Naive thymus-derived CD8-positive, alpha-beta T cell (primary cell): ENCODE data around the gene ARHGEF19. TPM values are rescaled to one million over a fixed set of nuclear protein-coding genes. Genes with fewer than 3 reads are reported as not detected.

Experiments
- ATAC-seq, 2 donors: fragments of 150-1000 bp; cut with Tn5 transposase in 1 of 2; sonication (Bioruptor Pico), chemical (Tn5 transposase) in 1 of 2; 1 replicate in 1 of 2; 2 replicates in 1 of 2; pipeline ENCODE4 v1.10.0; 2021; ENCODE audit warnings: mild to moderate bottlenecking in 2 of 2, moderate library complexity in 2 of 2
- POLR2A ChIA-PET: fragments of 350-600 bp; sonication (Branson Sonifier 250); formaldehyde crosslinking; loops from one replicate; lab custom pipeline; 2021; ENCODE audit warnings: antibody characterized with exemption; lab: Charles Lee
- DNase-seq, 10 donors: peaks; one replicate each; pipeline versions ENCODE4 v3.0.0 to v3.0.0-alpha.2; 2020 to 2022
- H3K27ac Mint-ChIP-seq, 10 donors: one replicate each; pipeline ENCODE4 v1.8.0; 2020 to 2022; ENCODE audit warnings: mild to moderate bottlenecking in 10 of 10, mixed read lengths in 10 of 10, moderate library complexity in 4 of 10, inconsistent platforms in 1 of 10
- H3K27me3 Mint-ChIP-seq, 5 donors: one replicate each; pipeline ENCODE4 v1.8.0; 2021 to 2022; ENCODE audit warnings: mixed read lengths in 5 of 5
- H3K36me3 Mint-ChIP-seq, 3 donors: one replicate each; pipeline ENCODE4 v1.8.0; 2020 to 2022; ENCODE audit warnings: mixed read lengths in 3 of 3, mild to moderate bottlenecking in 2 of 3, inconsistent platforms in 1 of 3
- H3K4me1 Mint-ChIP-seq, 4 donors: one replicate each; pipeline ENCODE4 v1.8.0; 2021 to 2022; ENCODE audit warnings: mixed read lengths in 4 of 4
- H3K4me3 Mint-ChIP-seq, 10 donors: one replicate each; pipeline ENCODE4 v1.8.0; 2020 to 2022; ENCODE audit warnings: mild to moderate bottlenecking in 10 of 10, mixed read lengths in 10 of 10, moderate library complexity in 6 of 10, inconsistent platforms in 1 of 10
- H3K9me3 Mint-ChIP-seq, 9 donors: one replicate each; pipeline ENCODE4 v1.8.0; 2020 to 2022; ENCODE audit warnings: mixed read lengths in 9 of 9, mild to moderate bottlenecking in 3 of 9, inconsistent platforms in 1 of 9, moderate library complexity in 1 of 9
- polyA plus RNA-seq, 3 donors: library from polyadenylated mRNA; unstranded; fragments of 300-500 nt; fragmentation: Illumina TruSeq; gene quantifications; one replicate each; pipeline ENCODE4 v1.2.3, GENCODE V29; 2021
- total RNA-seq, 8 experiments: library from RNA in 2 of 8; stranded (reverse) in 2 of 8; gene quantifications; one replicate each; pipeline ENCODE4 v1.2.3 and lab custom pipeline; 2021 to 2026

ARHGEF19 gene
- total and polyA plus RNA-seq, 5 experiments from 2014 or later, result 6.4 to 12.7 (median 8.9) TPM

DNA sequence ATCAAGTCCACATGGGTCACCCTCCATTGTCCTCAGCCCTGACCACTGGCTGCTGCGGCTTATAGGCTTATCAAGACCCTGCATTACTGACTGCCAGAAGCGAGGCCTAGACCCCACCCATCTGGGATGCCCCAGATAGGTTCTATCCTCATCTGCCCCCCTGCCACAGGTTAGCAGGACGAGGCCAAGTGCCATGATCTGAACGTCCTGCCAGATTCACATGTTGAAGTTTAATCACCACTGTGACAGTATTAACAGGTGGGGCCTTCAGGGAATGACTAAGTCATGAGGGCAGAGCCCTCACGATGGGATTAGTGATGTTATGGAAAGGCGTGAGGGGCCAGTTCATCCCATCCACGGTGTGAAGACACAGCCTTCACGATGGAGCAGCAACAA, 30.8 kb upstream of the ARHGEF19 start:
- no peak for DNase-seq
- Mint-ChIP-seq H3K36me3 (peaks cover 0 to 16% (median 2%) of the 10 kb centered on the region in 3 donors), H3K27ac (peak overlapping the region in 2 of 10 donors; percentile 57 to 62), H3K9me3 (no peaks in the 10 kb centered on the region), H3K4me1 (peaks cover 3 to 8% (median 7%) of the 10 kb centered on the region in 4 donors), H3K27me3 (no peaks in the 10 kb centered on the region), H3K4me3 (no peak overlapping the region)
- POLR2A ChIA-PET, result interaction anchor here (1.8 kb wide), 1 partner anchor 165 kb away, joined by 5 read pairs; no protein-coding TSS in a partner anchor
- no peak for ATAC-seq

DNA sequence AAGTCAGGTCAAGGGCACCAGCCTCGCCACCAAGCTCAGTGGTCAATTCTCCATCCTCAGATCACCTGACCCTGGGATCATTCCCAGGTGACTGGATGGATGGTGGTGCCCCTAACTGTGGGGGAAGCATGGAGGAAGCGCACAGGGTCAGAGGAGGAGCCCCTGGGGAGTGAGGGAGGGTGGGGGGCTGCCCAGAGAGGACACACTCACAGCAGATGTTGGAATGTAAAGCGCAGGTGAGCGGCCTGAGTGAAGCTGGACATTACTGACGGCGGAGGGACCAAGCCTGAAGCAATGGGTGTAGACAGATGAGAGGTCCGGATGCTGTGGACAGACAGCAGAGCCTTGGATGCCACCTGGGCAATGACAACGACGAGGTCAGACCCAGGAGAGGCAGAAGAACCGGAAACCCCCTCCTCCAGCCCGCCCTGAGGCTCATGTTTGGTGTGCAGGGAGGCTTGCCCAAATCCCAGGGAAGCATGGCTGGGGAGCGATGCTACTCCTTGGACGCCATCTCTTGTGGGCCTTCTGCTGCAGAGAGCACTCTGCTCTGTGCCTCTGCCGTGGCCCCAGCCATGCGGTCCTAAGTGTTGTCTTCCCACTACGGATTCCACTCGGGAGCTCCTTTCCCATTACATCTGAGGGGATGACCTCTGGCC, 30.2 kb upstream of the ARHGEF19 start:
- no peaks in the 10 kb centered on the region for H3K9me3 Mint-ChIP-seq
- H3K27ac Mint-ChIP-seq, result peak overlapping the region in 2 of 10 donors; percentile 57 to 62
- H3K4me3 Mint-ChIP-seq, result no peak overlapping the region
- DNase-seq, result no peak
- POLR2A ChIA-PET, result interaction anchor here (1.8 kb wide), 1 partner anchor 164 kb away, joined by 5 read pairs; no protein-coding TSS in a partner anchor
- peaks cover 3 to 11% (median 8%) of the 10 kb centered on the region in 4 donors for H3K4me1 Mint-ChIP-seq
- H3K27me3 Mint-ChIP-seq, result no peaks in the 10 kb centered on the region
- peaks cover 0 to 14% (median 2%) of the 10 kb centered on the region in 3 donors for H3K36me3 Mint-ChIP-seq
- no peak for ATAC-seq

DNA sequence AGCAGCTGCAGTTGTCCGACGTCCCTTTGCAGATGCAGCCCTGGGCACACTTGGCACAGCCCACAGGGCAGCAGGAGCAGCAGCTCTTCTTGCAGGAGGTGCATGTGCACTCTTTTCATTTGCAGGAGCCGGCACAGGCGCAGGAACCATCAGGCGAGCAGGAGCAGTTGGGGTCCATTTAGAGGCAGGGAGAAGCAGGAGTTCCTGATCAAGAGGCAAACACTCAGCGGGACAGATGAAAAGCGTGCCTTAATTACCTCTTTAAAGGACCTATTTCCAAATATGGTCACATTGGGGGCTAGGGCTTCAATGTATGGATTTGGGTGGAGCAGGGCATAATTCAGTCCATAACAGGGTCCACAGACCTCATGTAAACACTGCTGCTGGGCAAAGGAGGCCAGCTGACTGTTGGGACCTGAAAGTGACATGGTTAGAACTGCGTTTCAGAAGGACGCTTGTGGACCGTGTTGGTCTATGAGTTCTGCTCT, 28.8 kb upstream of the ARHGEF19 start:
- Mint-ChIP-seq H3K27ac (peak overlapping the region in 2 of 10 donors; percentile 29 to 46), H3K9me3 (no peaks in the 10 kb centered on the region), H3K27me3 (no peaks in the 10 kb centered on the region), H3K4me3 (no peak overlapping the region), H3K4me1 (peaks cover 8 to 21% (median 19%) of the 10 kb centered on the region in 4 donors), H3K36me3 (peaks cover 0 to 2% (median 0%) of the 10 kb centered on the region in 3 donors)
- POLR2A ChIA-PET, result interaction anchor here (0.7 kb wide), 1 partner anchor 13 kb away, joined by 9 read pairs; no protein-coding TSS in a partner anchor
- DNase-seq (no peak), ATAC-seq (no peak)

DNA sequence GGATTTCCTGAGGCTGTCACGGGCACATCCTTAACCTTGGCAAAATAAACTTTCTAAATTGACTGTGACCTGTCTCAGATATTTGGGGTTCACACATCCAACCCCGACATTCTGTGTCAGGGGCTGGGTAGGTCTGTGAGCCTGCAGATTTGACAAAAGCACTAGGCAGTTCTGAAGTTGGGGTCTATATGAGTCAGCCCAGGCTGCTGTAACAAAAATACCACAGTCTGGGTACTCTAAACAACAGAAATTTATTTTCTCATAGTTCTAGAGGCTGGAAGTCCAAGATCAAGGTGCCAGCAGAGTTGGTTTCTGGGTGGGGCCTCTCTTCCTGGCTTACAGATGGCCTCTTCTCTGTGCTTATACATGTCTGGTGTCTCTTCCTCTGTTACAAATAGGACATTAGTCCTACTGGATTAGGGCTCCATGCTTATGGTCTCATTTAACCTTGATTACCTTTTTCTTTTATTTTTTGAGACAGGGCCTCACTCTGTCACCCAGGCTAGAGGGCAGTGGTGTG, 27.6 kb upstream of the ARHGEF19 start:
- Mint-ChIP-seq H3K36me3 (no peaks in the 10 kb centered on the region), H3K9me3 (no peaks in the 10 kb centered on the region), H3K4me3 (peak overlapping the region in 1 of 10 donors; percentile 57), H3K27me3 (no peaks in the 10 kb centered on the region), H3K4me1 (peaks cover 12 to 30% (median 26%) of the 10 kb centered on the region in 4 donors), H3K27ac (peak overlapping the region in 4 of 10 donors; percentile 20 to 58 (median 50))
- no peak for DNase-seq
- no peak for ATAC-seq
- POLR2A ChIA-PET, result interaction anchor here (0.7 kb wide), 1 partner anchor 35 kb away, joined by 3 read pairs; no protein-coding TSS in a partner anchor

DNA sequence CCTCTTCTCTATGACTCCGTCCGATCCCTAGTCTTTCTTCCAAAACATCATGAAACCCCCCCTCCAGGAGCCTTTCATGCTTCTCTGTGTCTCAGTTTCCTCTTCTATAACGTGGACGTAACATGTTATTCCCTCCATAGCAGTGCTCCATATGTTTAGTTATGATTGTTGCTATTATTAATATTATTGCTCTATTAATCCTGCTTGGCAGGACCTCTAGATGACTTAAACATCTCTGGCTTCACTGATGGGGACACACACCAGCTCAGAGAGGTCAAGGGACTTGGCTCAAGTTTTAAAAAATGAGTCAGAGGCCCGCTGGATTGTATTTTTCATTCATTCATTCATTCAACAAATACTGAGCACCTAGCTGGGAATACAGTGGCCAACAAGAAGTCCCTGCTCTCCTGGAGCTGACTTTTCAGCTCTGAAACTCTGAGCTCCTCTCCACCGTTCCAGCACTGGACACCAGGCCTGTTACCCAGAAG, 24.9 kb upstream of the ARHGEF19 start:
- no peak for DNase-seq
- H3K4me1 Mint-ChIP-seq, result peaks cover 9 to 28% (median 20%) of the 10 kb centered on the region in 4 donors
- POLR2A ChIA-PET, result interaction anchor here (0.7 to 1.8 kb wide), 4 partner anchors 19 to 158 kb away, joined by 3 to 18 read pairs (median 3); no protein-coding TSS in a partner anchor
- peaks cover 0 to 2% (median 0%) of the 10 kb centered on the region in 3 donors for H3K36me3 Mint-ChIP-seq
- peak overlapping the region; percentile 86 to 99 (median 96) for H3K27ac Mint-ChIP-seq
- no peak for ATAC-seq
- H3K9me3 Mint-ChIP-seq, result no peaks in the 10 kb centered on the region
- peak overlapping the region; percentile 90 to 95 (median 92) for H3K4me3 Mint-ChIP-seq
- H3K27me3 Mint-ChIP-seq, result no peaks in the 10 kb centered on the region

DNA sequence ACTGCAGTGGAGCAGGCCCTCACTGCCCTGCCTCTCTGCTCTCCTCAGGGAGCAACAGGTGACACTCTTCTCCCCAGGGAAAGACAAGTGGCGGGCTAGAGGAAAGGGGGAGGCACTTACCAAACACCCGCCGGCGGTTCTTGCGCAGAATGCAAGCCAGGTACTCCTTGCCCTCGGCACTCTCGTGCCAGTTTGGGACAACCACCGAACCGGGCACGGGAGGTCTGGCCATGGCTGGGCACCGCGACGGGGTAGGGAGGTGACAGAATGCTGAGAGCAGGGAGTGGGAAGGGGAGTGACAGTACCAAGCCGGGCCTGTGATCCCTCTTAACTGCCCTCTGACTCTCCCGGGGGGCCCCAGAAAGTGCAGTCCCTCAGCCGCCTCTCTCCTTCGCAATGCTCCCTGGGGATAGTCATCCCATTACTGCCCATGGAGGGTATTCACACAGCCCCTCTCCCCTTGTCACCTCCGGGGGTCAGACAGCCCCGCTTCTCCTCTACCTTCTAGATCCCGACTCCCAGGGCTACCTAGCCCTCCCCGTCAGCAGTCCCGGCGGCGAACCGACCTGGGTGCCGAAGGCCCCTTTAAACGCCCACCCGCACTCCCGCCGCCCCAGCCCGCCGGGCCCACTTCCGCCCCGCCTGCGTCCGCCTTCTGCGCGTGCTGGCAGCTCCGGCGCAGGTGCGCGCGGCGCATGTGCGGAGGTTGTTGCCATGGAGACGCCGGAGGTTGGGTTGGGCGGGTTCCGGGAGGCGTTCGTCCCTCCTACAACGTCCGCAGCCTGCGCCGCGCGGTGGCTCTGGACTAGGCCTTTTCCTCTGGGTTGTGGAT, 24.3 kb upstream of the ARHGEF19 start, which contains the start of gene CPLANE2:
CPLANE2 (minus strand) TSS at position 673 of the 832 bp plus-strand sequence; CDS start at position 232, 441 bp downstream.
- H3K27me3 Mint-ChIP-seq, result no peaks in the 10 kb centered on the region
- peak within 1 kb of the TSS; percentile 86 to 99 (median 96) for H3K27ac Mint-ChIP-seq
- POLR2A ChIA-PET, result interaction anchor here (0.7 to 1.8 kb wide), 5 partner anchors 19 to 157 kb away, joined by 3 to 18 read pairs (median 3); no protein-coding TSS in a partner anchor
- ATAC-seq (peak; percentile 79 to 83), DNase-seq (peak; percentile 92 to 97 (median 95))
- peaks cover 0 to 3% (median 0%) of the 10 kb centered on the region in 3 donors for H3K36me3 Mint-ChIP-seq
- peaks cover 9 to 28% (median 20%) of the 10 kb centered on the region in 4 donors for H3K4me1 Mint-ChIP-seq
- no peaks in the 10 kb centered on the region for H3K9me3 Mint-ChIP-seq
- H3K4me3 Mint-ChIP-seq, result peak within 1 kb of the TSS; percentile 90 to 95 (median 92)

DNA sequence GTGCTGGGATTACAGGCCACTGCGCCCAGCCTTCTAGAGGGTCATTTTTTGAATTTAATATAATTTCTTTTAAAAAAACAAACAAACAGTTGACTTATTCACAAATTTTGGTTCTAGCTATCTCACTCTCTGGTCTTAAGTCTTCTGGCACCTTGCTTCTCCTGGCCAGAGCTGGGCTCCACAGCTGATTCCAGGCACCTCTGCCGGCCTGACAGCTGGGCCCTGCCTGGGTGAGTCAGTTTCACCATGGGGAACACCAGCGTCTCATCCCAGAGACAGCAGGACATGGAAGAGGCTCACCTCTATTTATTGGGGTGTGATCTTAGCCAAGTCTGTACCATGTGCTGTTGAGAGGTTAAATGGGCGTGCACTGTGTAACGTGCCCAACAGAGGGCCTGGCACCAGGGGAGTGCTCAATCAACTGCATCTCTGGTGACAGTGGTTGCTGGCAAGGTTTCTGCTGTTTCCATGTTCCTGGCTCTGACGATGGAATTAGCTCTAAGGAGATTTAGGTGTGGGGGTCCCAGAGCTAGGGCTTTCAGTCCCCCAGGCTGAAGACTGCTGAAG, 23.6 kb upstream of the ARHGEF19 start:
- POLR2A ChIA-PET, result interaction anchor here (1.4 kb wide), 1 partner anchor 30 kb away, joined by 8 read pairs; no protein-coding TSS in a partner anchor
- Mint-ChIP-seq H3K9me3 (no peaks in the 10 kb centered on the region), H3K4me1 (peaks cover 9 to 28% (median 20%) of the 10 kb centered on the region in 4 donors), H3K4me3 (peak overlapping the region; percentile 90 to 95 (median 92)), H3K27ac (peak overlapping the region; percentile 86 to 99 (median 96)), H3K27me3 (no peaks in the 10 kb centered on the region), H3K36me3 (peaks cover 0 to 6% (median 0%) of the 10 kb centered on the region in 3 donors)
- DNase-seq, result peak; percentile 37 to 76 (median 56)
- ATAC-seq, result peak; percentile 78 to 85

DNA sequence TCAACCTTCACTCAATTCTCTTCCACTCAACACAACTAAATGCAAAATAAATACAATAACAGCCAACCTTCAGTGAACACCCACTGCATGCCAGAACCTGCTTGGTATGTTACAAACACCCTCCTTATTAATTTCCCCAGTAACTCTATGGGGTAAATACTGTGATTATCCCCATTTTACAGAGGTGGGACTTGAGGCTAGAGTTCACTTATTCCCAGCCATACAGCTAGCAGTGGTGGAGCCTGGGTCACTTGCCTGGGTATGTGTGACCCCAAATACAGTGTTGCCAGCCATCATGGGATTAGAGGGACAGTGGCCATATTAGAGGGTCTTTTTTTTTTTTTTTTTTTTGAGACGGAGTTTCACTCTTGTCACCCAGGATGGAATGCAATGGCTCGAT, 22.9 kb upstream of the ARHGEF19 start:
- DNase-seq, result no peak
- Mint-ChIP-seq H3K9me3 (no peaks in the 10 kb centered on the region), H3K36me3 (peaks cover 0 to 6% (median 0%) of the 10 kb centered on the region in 3 donors), H3K4me3 (peak overlapping the region in 3 of 10 donors; percentile 19 to 50 (median 38)), H3K4me1 (peaks cover 9 to 28% (median 20%) of the 10 kb centered on the region in 4 donors), H3K27ac (peak overlapping the region in 2 of 10 donors; percentile 32 to 70), H3K27me3 (no peaks in the 10 kb centered on the region)
- no peak for ATAC-seq
- POLR2A ChIA-PET, result interaction anchor here (0.6 to 1.4 kb wide), 2 partner anchors 29 to 402 kb away, joined by 5 to 8 read pairs; no protein-coding TSS in a partner anchor

DNA sequence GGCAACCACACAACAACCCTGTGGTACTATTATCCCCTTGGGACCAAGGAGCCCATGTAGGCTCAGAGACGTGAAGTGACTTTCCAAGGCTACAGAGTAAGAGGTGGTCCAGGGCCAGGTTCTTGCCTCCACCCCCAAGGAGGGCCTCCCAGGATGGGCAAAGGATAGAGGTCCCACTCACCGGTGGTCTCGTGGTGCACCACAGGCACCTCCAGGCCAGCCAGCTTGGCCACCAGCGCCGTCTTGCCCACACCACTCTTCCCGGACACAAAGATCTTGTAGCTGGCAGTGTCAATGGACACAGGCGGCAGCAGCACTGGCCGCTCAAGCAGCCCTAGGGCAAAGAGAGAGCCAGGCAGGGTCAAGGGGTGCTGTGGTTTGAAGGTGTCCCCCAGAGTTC, 21.0 kb upstream of the ARHGEF19 start:
- no peak for DNase-seq
- no peak for ATAC-seq
- peak overlapping the region in 1 of 10 donors; percentile 31 for H3K27ac Mint-ChIP-seq
- peaks cover 0 to 9% (median 3%) of the 10 kb centered on the region in 5 donors for H3K27me3 Mint-ChIP-seq
- POLR2A ChIA-PET, result no interaction called here
- H3K9me3 Mint-ChIP-seq, result no peaks in the 10 kb centered on the region
- peaks cover 9 to 26% (median 23%) of the 10 kb centered on the region in 4 donors for H3K4me1 Mint-ChIP-seq
- peaks cover 0 to 8% (median 0%) of the 10 kb centered on the region in 3 donors for H3K36me3 Mint-ChIP-seq
- peak overlapping the region in 1 of 10 donors; percentile 51 for H3K4me3 Mint-ChIP-seq

DNA sequence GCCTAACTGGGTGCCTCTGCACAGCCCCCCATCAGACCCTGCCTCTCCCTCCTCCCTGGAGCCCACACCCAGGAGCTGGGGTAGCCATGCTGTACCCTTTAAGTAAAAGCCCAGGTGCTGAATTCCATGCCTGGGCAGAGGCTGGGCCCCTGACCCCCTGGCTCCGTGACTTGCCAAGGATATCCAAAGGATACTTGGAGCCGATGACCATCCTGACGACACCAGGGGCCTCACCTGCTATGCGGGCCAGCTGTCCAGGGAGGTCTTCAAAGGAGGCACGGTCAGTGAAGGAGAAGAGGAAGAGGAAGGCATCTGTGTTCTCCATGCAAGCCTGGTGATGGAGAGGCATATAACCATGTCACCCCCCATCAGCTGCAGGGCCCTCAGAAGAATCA, 19.9 kb upstream of the ARHGEF19 start:
- POLR2A ChIA-PET, result no interaction called here
- Mint-ChIP-seq H3K4me1 (peaks cover 9 to 29% (median 26%) of the 10 kb centered on the region in 4 donors), H3K27ac (no peak overlapping the region), H3K4me3 (no peak overlapping the region), H3K9me3 (peaks cover 0 to 2% (median 0%) of the 10 kb centered on the region in 9 donors), H3K27me3 (peaks cover 0 to 20% (median 13%) of the 10 kb centered on the region in 5 donors), H3K36me3 (peaks cover 0 to 14% (median 2%) of the 10 kb centered on the region in 3 donors)
- DNase-seq (no peak), ATAC-seq (no peak)
